C4-2B (cell line): ENCODE data around the gene TCP11.

ENCODE experiments used
- H3K27ac ChIP-seq: fragments of 450-650 bp; 2 replicates; pipeline ENCODE4 v1.5.1; 2017
- CTCF ChIP-seq: fragments of 450-650 bp; conservative IDR thresholded peaks from 2 replicates; pipeline ENCODE4 v1.5.1; 2017; ENCODE audit warnings: mild to moderate bottlenecking
- ZFX ChIP-seq: fragments of 450-650 bp; IDR thresholded peaks from 2 replicates; pipeline ENCODE4 v1.6.1; 2017

Gene TCP11

DNA sequence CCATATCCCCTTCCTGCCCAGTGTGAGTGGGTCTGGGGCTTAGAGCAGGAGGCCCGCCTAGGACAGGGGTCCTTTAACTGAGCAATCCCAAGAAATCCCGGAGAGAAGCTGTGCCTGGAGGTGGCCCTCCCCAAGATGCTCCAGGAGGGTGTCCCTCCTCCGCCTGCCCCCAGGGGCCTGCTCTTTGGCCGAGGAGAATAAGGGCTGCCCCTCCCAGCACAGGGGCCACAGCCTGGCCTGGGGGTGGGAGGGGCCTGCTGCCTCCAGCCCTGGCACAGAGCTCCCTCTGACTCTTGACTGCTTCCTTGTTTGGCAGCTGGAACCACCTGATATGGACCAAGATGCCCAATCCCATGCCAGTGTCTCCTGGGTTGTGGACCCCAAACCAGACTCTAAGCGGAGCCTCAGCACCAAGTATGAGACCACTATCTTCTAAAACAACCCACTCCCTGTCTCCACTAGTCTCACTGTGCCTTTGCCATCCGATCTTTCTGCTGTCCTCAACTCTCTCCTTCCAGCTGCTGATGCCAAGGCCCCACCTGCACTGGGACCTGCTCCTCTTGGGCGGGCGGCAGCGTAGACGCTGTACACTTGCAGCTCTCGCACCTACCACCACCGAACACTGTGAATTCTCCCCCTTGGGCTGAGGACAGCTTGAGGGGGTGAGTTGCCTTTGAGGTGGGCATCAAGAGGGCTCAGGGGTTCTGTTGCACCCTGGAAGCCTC is 54.3 kb downstream of the TCP11 start:
- H3K27ac ChIP-seq, result no peak overlapping the region
- TF ChIP-seq ZFX (no peak), CTCF (no peak)

GRCh38 chr6:35086282-35086632 is 54.9 kb downstream of the TCP11 start:
- TF ChIP-seq ZFX, result no peak
- no peak for TF ChIP-seq CTCF
- H3K27ac ChIP-seq, result no peak overlapping the region

- TF ChIP-seq ZFX, result no peak
- H3K27ac ChIP-seq, result no peak overlapping the region
These were observed 55.5 kb downstream of the TCP11 start for GRCh38 chr6:35085359-35086281.

- no peak overlapping the region for H3K27ac ChIP-seq
- TF ChIP-seq ZFX, result no peak
- no peak for TF ChIP-seq CTCF
These were observed 56.5 kb downstream of the TCP11 start for GRCh38 chr6:35084511-35085203.

- H3K27ac ChIP-seq, result no peak overlapping the region
- TF ChIP-seq ZFX (no peak), CTCF (no peak)
These were observed 57.1 kb downstream of the TCP11 start for GRCh38 chr6:35084041-35084491.

DNA sequence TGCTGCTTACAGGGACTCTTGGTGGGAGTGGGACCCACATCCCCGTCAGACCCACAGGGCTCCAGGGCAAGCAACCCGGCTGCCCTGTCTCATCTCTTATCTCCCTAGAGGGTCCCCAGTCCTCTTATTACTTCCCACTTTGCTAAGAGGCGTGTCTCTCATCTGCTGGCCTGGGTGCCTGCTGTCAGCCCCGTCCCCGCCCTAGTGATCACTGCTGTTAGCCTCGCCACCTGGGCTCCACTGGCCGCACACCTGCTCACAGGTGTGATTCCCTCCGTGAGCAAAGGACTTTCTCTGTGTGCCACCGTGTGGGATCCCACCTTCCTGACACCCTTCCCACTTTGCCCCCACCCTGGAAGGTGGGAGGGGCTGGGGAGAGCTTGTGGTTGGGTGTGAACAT is 57.6 kb downstream of the TCP11 start:
- TF ChIP-seq CTCF (no peak), ZFX (no peak)
- H3K27ac ChIP-seq, result no peak overlapping the region

DNA sequence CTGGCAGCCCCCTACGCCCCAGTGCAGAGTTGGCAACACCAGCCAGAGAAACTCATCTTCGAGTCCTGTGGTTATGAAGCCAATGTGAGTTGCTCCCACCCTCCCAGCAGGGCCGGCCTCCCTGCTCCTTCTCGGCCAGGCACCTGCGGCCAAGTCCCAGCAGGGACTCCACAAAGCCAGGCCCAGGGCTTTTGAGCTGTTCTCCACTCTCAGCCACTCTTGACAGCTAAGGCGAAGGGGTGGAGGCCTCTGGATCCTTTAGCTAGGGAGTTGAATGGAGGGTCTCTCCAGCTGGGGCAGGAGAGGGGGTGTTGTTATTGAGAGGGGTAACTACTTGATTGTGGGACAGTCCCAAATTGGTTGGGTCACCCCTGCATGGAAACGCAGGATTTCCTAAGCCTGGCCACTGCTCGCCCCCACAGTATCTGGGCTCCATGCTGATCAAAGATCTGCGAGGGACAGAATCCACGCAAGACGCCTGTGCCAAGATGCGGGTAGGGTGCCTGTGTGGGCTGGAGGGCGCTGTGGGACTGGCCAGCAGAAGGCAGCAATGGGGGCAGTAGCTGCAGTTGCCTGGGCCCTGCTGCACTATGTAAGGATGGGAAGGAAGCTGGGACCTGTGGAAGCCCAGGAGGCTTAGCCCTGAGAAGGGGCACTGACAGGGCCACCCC is 58.3 kb downstream of the TCP11 start:
- H3K27ac ChIP-seq, result no peak overlapping the region

More for the DNA sequence above, 58.3 kb downstream of the TCP11 start:
- no peak for TF ChIP-seq ZFX
- no peak for TF ChIP-seq CTCF
